ENCODE results near the gene CHERP.

DNA sequence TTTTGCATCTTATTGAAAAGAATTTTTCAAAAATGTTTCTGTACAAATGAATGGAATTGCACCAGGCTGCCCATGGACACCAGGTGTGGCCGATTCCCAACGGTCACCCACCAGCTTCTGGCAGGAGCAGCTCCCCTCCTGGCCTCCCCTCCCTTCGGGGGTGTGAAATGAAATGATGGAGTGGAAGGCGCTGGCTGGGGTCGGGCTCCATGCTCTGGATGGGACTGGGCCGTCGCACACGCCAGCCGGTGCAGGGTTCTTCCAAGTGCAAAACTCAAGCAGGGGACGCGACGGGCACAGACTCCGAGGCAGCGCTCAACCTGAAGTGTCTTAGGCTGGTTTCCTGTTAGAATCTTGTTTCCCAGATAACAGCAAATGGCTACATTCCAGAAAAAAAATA is 24.2 kb downstream of the CHERP start:
- TF ChIP-seq GATA3 (IDR thresholded peaks at IDR 0.05; ENCODE audit: low read depth, low read length) = no peak
- TF ChIP-seq GATA2 (IDR thresholded peaks at IDR 0.05; ENCODE audit: low read depth, low read length) = no peak

All from SH-SY5Y (cell line).